ENCODE data around the gene BCL2L13. TPM values are rescaled to one million over a fixed set of nuclear protein-coding genes. Genes with fewer than 3 reads are reported as not detected.

Gene BCL2L13
- total and polyA plus RNA-seq, 3 donors from 2014 or later, result 60.1 to 80.2 (median 74.1) TPM

DNA sequence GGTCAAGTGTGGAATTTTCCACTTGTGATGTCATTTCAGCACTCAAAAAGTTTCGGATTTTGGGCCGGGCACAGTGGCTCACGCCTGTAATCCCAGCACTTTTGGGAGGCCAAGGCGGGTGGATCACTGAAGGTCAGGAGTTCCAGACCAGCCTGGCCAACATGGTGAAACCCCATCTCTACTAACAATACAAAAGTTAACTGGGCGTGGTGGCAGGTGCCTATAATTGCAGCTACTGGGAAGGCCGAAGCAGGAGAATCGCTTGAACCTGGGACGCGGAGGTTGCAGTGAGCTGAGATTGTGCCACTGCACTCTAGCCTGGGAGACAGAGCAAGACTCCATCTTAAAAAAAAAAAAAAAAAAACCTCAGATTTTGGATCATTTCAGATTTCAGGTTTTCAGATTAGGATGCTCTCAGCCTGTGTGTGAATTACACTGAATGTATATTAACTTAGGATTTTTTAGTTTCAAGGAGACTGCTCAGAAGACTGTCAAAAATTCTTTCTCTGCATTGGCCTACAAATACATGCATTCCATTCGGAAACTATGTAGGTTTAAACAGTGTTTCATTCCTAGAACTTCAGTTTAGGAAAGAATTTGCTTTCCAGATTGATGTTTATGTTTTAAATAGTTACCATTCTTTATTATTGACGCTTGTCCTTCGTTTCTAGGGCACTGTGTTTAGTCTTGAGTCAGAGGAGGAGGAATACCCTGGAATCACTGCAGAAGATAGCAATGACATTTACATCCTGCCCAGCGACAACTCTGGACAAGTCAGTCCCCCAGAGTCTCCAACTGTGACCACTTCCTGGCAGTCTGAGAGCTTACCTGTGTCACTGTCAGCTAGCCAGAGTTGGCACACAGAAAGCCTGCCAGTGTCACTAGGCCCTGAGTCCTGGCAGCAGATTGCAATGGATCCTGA is 87.7 kb downstream of the BCL2L13 start:
- Histone ChIP-seq H3K36me3 (ENCODE audit: low read depth, missing control alignments) (no peaks in the 10 kb centered on the region), H3K4me1 (peaks cover 4% of the 10 kb centered on the region), H3K27ac (no peak overlapping the region), H3K9me3 (no peaks in the 10 kb centered on the region), H3K27me3 (no peaks in the 10 kb centered on the region), H3K4me3 (no peak overlapping the region)
- no peak for TF ChIP-seq POLR2A (IDR thresholded peaks at IDR 0.05)
- TF ChIP-seq, protein P1, sequence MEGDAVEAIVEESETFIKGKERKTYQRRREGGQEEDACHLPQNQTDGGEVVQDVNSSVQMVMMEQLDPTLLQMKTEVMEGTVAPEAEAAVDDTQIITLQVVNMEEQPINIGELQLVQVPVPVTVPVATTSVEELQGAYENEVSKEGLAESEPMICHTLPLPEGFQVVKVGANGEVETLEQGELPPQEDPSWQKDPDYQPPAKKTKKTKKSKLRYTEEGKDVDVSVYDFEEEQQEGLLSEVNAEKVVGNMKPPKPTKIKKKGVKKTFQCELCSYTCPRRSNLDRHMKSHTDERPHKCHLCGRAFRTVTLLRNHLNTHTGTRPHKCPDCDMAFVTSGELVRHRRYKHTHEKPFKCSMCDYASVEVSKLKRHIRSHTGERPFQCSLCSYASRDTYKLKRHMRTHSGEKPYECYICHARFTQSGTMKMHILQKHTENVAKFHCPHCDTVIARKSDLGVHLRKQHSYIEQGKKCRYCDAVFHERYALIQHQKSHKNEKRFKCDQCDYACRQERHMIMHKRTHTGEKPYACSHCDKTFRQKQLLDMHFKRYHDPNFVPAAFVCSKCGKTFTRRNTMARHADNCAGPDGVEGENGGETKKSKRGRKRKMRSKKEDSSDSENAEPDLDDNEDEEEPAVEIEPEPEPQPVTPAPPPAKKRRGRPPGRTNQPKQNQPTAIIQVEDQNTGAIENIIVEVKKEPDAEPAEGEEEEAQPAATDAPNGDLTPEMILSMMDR (IDR thresholded peaks at IDR 0.05), result no peak
- intact Hi-C loops (cut with DNase I; ENCODE audit: low total_unique reads), result no loop called here
- 86 to 87% methylated on average over 13 of the region's 13 CpGs for WGBS, 2 donors
- no peak for DNase-seq

- Histone ChIP-seq H3K9me3 (no peaks in the 10 kb centered on the region), H3K27ac (no peak overlapping the region), H3K27me3 (no peaks in the 10 kb centered on the region), H3K4me1 (peaks cover 4% of the 10 kb centered on the region), H3K4me3 (no peak overlapping the region), H3K36me3 (ENCODE audit: low read depth, missing control alignments) (no peaks in the 10 kb centered on the region)
- intact Hi-C loops (cut with DNase I; ENCODE audit: low total_unique reads), result no loop called here
- no peak for TF ChIP-seq POLR2A (IDR thresholded peaks at IDR 0.05)
- TF ChIP-seq, protein P1 (IDR thresholded peaks at IDR 0.05), result no peak
- DNase-seq, result no peak
- WGBS, 2 donors, result 87 to 91% methylated on average over 18 of the region's 18 CpGs
Measured at GRCh38 chr22:17726928-17727897, 88.7 kb downstream of the BCL2L13 start.

DNA sequence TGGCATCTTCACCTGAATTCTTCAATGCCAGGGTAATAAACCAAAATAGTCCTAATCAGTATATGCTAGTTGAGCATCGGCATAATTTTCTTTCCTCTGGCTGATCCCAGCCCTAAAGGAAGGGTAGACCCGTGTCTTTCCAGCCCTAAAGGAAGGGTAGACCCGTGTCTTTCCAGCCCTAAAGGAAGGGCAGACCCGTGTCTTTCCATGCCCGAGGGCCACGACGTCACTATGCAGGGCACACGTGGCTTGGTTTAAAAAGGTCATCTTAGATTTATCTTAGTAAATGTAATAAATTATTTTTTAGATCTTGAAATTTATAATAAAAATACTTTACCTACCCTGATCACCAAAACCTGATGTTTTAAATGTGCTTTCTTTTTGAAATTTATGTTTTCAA is 90.2 kb downstream of the BCL2L13 start:
- no peak for DNase-seq
- H3K36me3 ChIP-seq (ENCODE audit: low read depth, missing control alignments), result no peaks in the 10 kb centered on the region
- 94 to 96% methylated on average over 8 of the region's 8 CpGs for WGBS, 2 donors
- intact Hi-C loops (cut with DNase I; ENCODE audit: low total_unique reads), result no loop called here
- no peaks in the 10 kb centered on the region for H3K9me3 ChIP-seq
- H3K27me3 ChIP-seq, result no peaks in the 10 kb centered on the region
- no peak overlapping the region for H3K4me3 ChIP-seq
- no peak overlapping the region for H3K27ac ChIP-seq
- TF ChIP-seq POLR2A (IDR thresholded peaks at IDR 0.05), result no peak
- TF ChIP-seq, protein P1 (IDR thresholded peaks at IDR 0.05), result no peak
- peaks cover 4% of the 10 kb centered on the region for H3K4me1 ChIP-seq

GRCh38 chr22:17729561-17729960 is 91.0 kb downstream of the BCL2L13 start:
- Histone ChIP-seq H3K27me3 (no peaks in the 10 kb centered on the region), H3K36me3 (ENCODE audit: low read depth, missing control alignments) (no peaks in the 10 kb centered on the region), H3K4me1 (no peaks in the 10 kb centered on the region), H3K4me3 (no peak overlapping the region), H3K27ac (no peak overlapping the region), H3K9me3 (no peaks in the 10 kb centered on the region)
- TF ChIP-seq, protein P1 (IDR thresholded peaks at IDR 0.05), result no peak
- TF ChIP-seq POLR2A (IDR thresholded peaks at IDR 0.05), result no peak
- intact Hi-C loops (cut with DNase I; ENCODE audit: low total_unique reads), result no loop called here
- no peak for DNase-seq
- WGBS, 2 donors, result 82 to 84% methylated on average over 6 of the region's 6 CpGs
